Activated CD4-positive, CD25-positive, alpha-beta regulatory T cell treated with anti-CD3 and anti-CD28 coated beads, Interleukin-2, amount 50 U/mL, for 16 hours (primary cell): ENCODE measurements around the gene DENND1A.

Source experiments
- DNase-seq: peaks from one replicate; pipeline ENCODE4 v3.0.0-alpha.2; 2020; ENCODE audit warnings: low read depth, low spot score

Gene DENND1A

GRCh38 chr9:123685489-123686083 is 244.3 kb downstream of the DENND1A start:
- DNase-seq: no peak

GRCh38 chr9:123684393-123685149 is 245.4 kb downstream of the DENND1A start:
- DNase-seq: no peak

- no peak for DNase-seq
Observed at GRCh38 chr9:123682746-123683145, 247.2 kb downstream of the DENND1A start.

GRCh38 chr9:123680352-123680751 is 249.6 kb downstream of the DENND1A start:
- no peak for DNase-seq

GRCh38 chr9:123679330-123679987 is 250.5 kb downstream of the DENND1A start:
- DNase-seq: no peak

- DNase-seq: no peak
Observed at GRCh38 chr9:123678878-123679329, 251.0 kb downstream of the DENND1A start.

- DNase-seq: no peak
Observed at GRCh38 chr9:123678038-123678877, 251.7 kb downstream of the DENND1A start.

GRCh38 chr9:123676869-123677268 is 253.1 kb downstream of the DENND1A start:
- no peak for DNase-seq

GRCh38 chr9:123669346-123669745 is 260.6 kb downstream of the DENND1A start:
- no peak for DNase-seq

- no peak for DNase-seq
Observed at GRCh38 chr9:123663529-123663928, 266.4 kb downstream of the DENND1A start.

- DNase-seq: no peak
Observed at GRCh38 chr9:123662057-123662776, 267.7 kb downstream of the DENND1A start.

- no peak for DNase-seq
Observed at GRCh38 chr9:123660691-123661466, 269.0 kb downstream of the DENND1A start.

GRCh38 chr9:123659358-123659757 is 270.6 kb downstream of the DENND1A start:
- no peak for DNase-seq

- DNase-seq: no peak
Observed at GRCh38 chr9:123658792-123659191, 271.1 kb downstream of the DENND1A start.

- no peak for DNase-seq
Observed at GRCh38 chr9:123657941-123658340, 272.0 kb downstream of the DENND1A start.

GRCh38 chr9:123657099-123657498 is 272.8 kb downstream of the DENND1A start:
- no peak for DNase-seq

- DNase-seq: no peak
Observed at GRCh38 chr9:123656565-123656964, 273.4 kb downstream of the DENND1A start.

GRCh38 chr9:123655681-123656423 is 274.1 kb downstream of the DENND1A start:
- no peak for DNase-seq

GRCh38 chr9:123654994-123655637 is 274.8 kb downstream of the DENND1A start:
- no peak for DNase-seq
